Measurements from ENCODE around the gene CSGALNACT2. TPM values are rescaled to one million over a fixed set of nuclear protein-coding genes. Genes with fewer than 3 reads are reported as not detected.
"Not testable (repeated sequence)": the region's sequence is repeated elsewhere in the genome, so short reads cannot be mapped to it uniquely, and the experiment has no call there.

Gene CSGALNACT2
- total RNA-seq, 2 donors from 2014 or later = 3.5 to 8.2 TPM

- no peaks in the 10 kb centered on the region for H3K36me3 ChIP-seq
- no peak overlapping the region for H3K4me3 ChIP-seq
- TF ChIP-seq CTCF (IDR thresholded peaks at IDR 0.05) = no peak
- H3K27me3 ChIP-seq = no peaks in the 10 kb centered on the region
- intact Hi-C loops (cut with DNase I) = no loop called here
- no peaks in the 10 kb centered on the region for H3K4me1 ChIP-seq
- no peak overlapping the region for H3K9ac ChIP-seq (ENCODE audit: low read depth in 2 of 2, low read length in 2 of 2)
- no peaks in the 10 kb centered on the region for H3K9me3 ChIP-seq
- H3K27ac ChIP-seq = no peak overlapping the region
- DNase-seq = no peak
These were observed 78.8 kb downstream of the CSGALNACT2 start for GRCh38 chr10:43216931-43217562.

GRCh38 chr10:43217563-43218205 lies 79.4 kb downstream of the CSGALNACT2 start:
- H3K27ac ChIP-seq = no peak overlapping the region
- H3K9ac ChIP-seq (ENCODE audit: low read depth in 2 of 2, low read length in 2 of 2) = no peak overlapping the region
- DNase-seq = no peak
- no peaks in the 10 kb centered on the region for H3K27me3 ChIP-seq
- intact Hi-C loops (cut with DNase I) = no loop called here
- no peaks in the 10 kb centered on the region for H3K36me3 ChIP-seq
- H3K9me3 ChIP-seq = no peaks in the 10 kb centered on the region
- no peaks in the 10 kb centered on the region for H3K4me1 ChIP-seq
- no peak for TF ChIP-seq CTCF (IDR thresholded peaks at IDR 0.05)
- no peak overlapping the region for H3K4me3 ChIP-seq

GRCh38 chr10:43218206-43218950 lies 80.1 kb downstream of the CSGALNACT2 start:
- intact Hi-C loops (cut with DNase I) = no loop called here
- no peak for TF ChIP-seq CTCF (IDR thresholded peaks at IDR 0.05)
- Histone ChIP-seq H3K36me3 (no peaks in the 10 kb centered on the region), H3K9ac (ENCODE audit: low read depth in 2 of 2, low read length in 2 of 2) (no peak overlapping the region), H3K4me1 (no peaks in the 10 kb centered on the region), H3K27me3 (no peaks in the 10 kb centered on the region), H3K4me3 (no peak overlapping the region), H3K27ac (no peak overlapping the region), H3K9me3 (no peaks in the 10 kb centered on the region)
- DNase-seq = no peak

GRCh38 chr10:43218951-43219837 lies 80.9 kb downstream of the CSGALNACT2 start:
- DNase-seq = no peak
- TF ChIP-seq CTCF (IDR thresholded peaks at IDR 0.05) = no peak
- H3K27ac ChIP-seq = no peak overlapping the region
- H3K36me3 ChIP-seq = no peaks in the 10 kb centered on the region
- H3K4me1 ChIP-seq = no peaks in the 10 kb centered on the region
- H3K27me3 ChIP-seq = no peaks in the 10 kb centered on the region
- H3K9ac ChIP-seq (ENCODE audit: low read depth in 2 of 2, low read length in 2 of 2) = no peak overlapping the region
- no peaks in the 10 kb centered on the region for H3K9me3 ChIP-seq
- no peak overlapping the region for H3K4me3 ChIP-seq
- intact Hi-C loops (cut with DNase I) = no loop called here

- Histone ChIP-seq H3K9ac (ENCODE audit: low read depth in 2 of 2, low read length in 2 of 2) (no peak overlapping the region), H3K4me1 (no peaks in the 10 kb centered on the region), H3K9me3 (no peaks in the 10 kb centered on the region), H3K36me3 (no peaks in the 10 kb centered on the region), H3K4me3 (no peak overlapping the region), H3K27me3 (no peaks in the 10 kb centered on the region), H3K27ac (no peak overlapping the region)
- DNase-seq = no peak
- intact Hi-C loops (cut with DNase I) = no loop called here
- no peak for TF ChIP-seq CTCF (IDR thresholded peaks at IDR 0.05)
These were observed 81.6 kb downstream of the CSGALNACT2 start for GRCh38 chr10:43219848-43220247.

- H3K4me1 ChIP-seq; intact Hi-C loops (cut with DNase I); H3K9ac ChIP-seq (ENCODE audit: low read depth in 2 of 2, low read length in 2 of 2); H3K36me3 ChIP-seq; H3K9me3 ChIP-seq; H3K27ac ChIP-seq; H3K27me3 ChIP-seq; DNase-seq; H3K4me3 ChIP-seq: not testable (repeated sequence)
These were observed 82.0 kb downstream of the CSGALNACT2 start for GRCh38 chr10:43220251-43220650.

Measured in colonic mucosa (tissue), 4 donors.